ENCODE data around the gene USH2A.

The USH2A gene

DNA sequence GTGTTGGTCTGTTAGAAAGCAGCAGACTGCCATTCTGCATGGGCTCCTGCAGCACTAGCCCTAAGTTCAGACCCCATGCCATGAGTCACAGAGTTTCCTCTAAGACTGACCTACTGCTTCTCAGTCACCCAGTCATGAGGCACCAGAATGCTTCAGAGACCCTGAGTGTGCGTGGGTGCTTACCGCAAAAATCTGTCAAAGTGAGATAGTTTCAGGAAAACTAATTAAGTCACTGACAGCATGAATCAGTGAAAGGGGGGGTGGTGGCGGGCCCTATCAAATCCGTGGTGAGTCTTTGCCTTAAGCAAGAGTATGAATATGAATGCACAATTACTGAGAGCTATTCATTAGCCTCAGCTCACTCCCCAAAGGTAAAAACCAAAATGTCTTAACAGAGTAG is 758.0 kb downstream of the USH2A start:
- H3K4me3 ChIP-seq (ENCODE audit: low read depth, low read length) = no peak overlapping the region
- in situ Hi-C loops (cut with HindIII; ENCODE audit: low sequenced_read_pairs) = no loop called here
- TF ChIP-seq, protein P1, sequence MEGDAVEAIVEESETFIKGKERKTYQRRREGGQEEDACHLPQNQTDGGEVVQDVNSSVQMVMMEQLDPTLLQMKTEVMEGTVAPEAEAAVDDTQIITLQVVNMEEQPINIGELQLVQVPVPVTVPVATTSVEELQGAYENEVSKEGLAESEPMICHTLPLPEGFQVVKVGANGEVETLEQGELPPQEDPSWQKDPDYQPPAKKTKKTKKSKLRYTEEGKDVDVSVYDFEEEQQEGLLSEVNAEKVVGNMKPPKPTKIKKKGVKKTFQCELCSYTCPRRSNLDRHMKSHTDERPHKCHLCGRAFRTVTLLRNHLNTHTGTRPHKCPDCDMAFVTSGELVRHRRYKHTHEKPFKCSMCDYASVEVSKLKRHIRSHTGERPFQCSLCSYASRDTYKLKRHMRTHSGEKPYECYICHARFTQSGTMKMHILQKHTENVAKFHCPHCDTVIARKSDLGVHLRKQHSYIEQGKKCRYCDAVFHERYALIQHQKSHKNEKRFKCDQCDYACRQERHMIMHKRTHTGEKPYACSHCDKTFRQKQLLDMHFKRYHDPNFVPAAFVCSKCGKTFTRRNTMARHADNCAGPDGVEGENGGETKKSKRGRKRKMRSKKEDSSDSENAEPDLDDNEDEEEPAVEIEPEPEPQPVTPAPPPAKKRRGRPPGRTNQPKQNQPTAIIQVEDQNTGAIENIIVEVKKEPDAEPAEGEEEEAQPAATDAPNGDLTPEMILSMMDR (IDR thresholded peaks at IDR 0.05; ENCODE audit: low read depth, low read length, missing control alignments) = no peak
- no peak for DNase-seq (ENCODE audit: low read depth)

DNA sequence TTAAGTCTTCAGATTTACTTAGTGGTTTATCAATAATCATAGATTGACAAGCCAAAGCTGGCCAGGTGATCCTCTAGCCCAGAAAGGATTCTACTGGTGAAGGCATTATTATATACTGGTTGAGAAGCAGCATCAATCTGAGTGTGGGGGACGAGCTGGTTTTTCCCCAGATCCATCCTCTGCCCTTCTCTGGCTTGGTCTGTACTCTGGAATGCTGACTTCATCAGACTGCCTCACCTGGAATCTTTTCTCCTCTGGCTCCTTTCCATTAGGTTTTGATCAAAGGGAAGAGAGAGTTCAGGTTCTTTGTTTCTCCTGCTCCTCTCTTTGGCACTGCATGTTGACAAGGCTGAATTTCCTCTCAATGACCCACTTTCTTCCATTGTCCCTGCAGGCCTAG is 762.2 kb downstream of the USH2A start:
- in situ Hi-C loops (cut with HindIII; ENCODE audit: low sequenced_read_pairs) = no loop called here
- TF ChIP-seq, protein P1 (IDR thresholded peaks at IDR 0.05; ENCODE audit: low read depth, low read length, missing control alignments) = no peak
- DNase-seq (ENCODE audit: low read depth) = no peak
- no peak overlapping the region for H3K4me3 ChIP-seq (ENCODE audit: low read depth, low read length)

DNA sequence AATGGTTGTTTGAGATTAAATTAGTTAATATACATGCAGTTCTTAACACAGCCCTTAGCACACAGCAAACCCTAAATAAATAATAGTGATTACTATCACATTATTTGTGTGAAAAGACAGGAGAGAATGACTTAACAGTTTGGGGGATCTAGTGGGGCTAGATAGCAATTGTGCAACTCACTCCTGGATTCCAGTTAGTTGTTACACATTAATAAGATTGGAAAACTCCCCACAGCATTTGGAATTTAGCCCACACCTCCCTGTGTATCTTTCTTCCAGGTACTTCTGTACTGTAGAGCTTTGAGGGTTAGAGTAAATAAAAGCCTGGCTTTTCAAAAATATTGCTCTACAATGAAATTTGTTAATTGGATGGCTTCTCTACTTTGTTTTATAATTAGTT is 763.0 kb downstream of the USH2A start:
- TF ChIP-seq, protein P1 (IDR thresholded peaks at IDR 0.05; ENCODE audit: low read depth, low read length, missing control alignments) = no peak
- H3K4me3 ChIP-seq (ENCODE audit: low read depth, low read length) = no peak overlapping the region
- no peak for DNase-seq (ENCODE audit: low read depth)
- in situ Hi-C loops (cut with HindIII; ENCODE audit: low sequenced_read_pairs) = no loop called here

DNA sequence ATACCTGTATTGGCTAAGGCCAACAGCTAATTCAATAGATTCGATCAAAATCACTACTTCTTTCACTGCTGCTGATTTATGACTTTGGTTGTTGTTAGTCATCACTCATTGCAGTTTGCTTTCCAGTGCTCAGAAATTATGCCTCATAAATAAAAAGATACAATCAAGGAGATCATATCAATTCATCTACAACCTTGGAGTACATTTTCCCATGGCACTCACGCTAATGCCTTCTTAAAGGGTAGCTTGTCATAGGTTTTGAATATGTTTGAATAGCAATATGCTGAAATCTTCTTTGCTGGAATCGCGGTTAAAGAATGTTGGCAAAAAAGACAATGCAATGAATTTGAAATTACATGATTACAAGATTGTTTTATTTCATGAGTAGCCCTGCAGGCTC is 766.2 kb downstream of the USH2A start:
- no peak overlapping the region for H3K4me3 ChIP-seq (ENCODE audit: low read depth, low read length)
- in situ Hi-C loops (cut with HindIII; ENCODE audit: low sequenced_read_pairs) = no loop called here
- no peak for DNase-seq (ENCODE audit: low read depth)
- TF ChIP-seq, protein P1 (IDR thresholded peaks at IDR 0.05; ENCODE audit: low read depth, low read length, missing control alignments) = no peak

DNA sequence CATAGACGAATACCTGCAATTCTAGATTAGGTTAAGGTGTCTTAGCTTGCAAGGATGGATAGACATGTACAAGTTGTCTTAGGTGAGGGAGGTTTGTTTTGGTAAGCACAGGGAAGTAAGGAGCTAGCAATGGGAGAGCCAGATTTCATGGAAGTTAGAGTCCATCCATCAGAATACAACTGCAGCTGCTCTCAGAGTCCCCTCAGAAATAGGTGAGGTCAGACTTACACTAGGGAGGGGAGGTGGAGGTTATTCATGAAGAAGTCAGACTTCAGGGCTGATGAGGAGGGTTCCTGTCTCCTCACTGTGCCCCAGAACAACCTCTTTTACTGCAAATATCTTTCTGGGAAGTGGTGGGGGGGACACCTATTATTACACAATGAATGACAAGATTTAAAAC is 770.9 kb downstream of the USH2A start:
- in situ Hi-C loops (cut with HindIII; ENCODE audit: low sequenced_read_pairs) = no loop called here
- no peak for DNase-seq (ENCODE audit: low read depth)
- TF ChIP-seq, protein P1 (IDR thresholded peaks at IDR 0.05; ENCODE audit: low read depth, low read length, missing control alignments) = no peak
- no peak overlapping the region for H3K4me3 ChIP-seq (ENCODE audit: low read depth, low read length)

DNA sequence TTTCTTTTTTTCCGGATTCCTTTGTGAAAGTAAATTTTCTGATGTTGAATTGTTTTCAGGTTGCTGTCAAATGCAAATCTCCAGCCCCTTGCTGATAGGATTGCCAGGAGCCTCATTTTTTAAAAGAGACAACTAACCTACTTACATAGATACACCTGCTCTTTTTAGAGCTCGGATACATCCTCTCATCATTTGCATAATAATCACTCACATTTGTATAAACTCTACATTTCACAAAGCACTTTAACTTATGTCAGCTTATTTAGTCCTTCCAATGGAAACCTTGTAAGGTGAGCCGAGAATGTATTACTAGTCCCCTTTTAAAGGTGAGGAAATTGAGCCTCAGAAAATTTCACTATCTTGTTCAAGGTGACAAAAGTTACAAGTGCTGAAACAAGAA is 771.4 kb downstream of the USH2A start:
- TF ChIP-seq, protein P1 (IDR thresholded peaks at IDR 0.05; ENCODE audit: low read depth, low read length, missing control alignments) = no peak
- in situ Hi-C loops (cut with HindIII; ENCODE audit: low sequenced_read_pairs) = no loop called here
- DNase-seq (ENCODE audit: low read depth) = no peak
- no peak overlapping the region for H3K4me3 ChIP-seq (ENCODE audit: low read depth, low read length)
